CD4-positive, alpha-beta T cell treated with Interferon gamma for 1 hour (primary cell): ENCODE measurements around the gene TRMT2A.

Experiments
- DNase-seq: peaks from one replicate; pipeline ENCODE4 v3.0.0-alpha.2; 2020

TRMT2A gene

DNA sequence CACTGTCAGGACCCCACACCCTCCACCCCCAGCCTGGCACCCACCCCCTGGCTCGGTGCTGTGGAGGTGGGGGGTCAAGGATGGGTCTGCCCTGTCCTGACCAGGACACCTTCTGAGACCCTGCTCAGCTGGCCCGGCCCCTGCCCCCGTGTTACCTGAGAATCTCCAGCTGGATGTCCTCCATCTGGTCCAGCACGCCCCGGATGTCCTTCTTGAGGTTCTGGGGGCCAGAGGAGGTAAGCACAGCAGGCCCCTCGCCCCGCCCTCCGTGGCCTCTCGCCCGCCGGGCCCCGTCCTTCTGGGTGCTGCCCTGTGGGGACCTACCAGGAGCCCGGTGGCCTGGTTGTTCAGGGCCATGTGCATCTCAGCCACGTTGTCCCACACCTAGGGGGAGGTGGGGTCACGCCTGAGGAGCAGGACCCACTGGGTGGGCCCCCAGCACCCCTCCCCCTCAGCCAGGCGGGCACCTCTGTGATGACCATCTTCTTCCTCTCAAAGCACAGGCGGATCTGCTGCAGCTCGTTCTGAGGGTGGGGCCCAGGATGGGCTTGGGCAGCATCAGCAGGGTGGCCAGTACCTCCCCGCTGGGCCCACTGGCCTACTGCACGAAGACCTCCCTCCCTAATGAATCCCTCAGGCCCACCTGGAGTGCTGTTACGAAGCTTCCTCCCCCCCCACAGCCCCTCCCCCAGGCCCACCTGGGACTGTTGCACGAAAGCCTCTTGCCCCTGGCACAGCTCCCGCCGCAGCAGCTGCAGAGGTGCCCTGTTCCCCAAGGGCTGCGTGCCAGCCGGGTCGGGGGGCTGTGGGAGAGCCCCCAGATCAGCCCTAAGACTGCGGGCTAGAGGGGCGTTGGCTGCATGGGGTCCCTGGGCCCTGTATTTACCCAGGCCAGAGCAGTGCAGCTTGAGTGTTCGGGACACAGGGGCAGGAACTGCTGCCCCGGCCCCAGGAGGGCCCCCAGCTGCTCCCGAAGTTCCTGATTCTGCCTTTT, 32.5 kb upstream of the TRMT2A start:
- no peak for DNase-seq

DNA sequence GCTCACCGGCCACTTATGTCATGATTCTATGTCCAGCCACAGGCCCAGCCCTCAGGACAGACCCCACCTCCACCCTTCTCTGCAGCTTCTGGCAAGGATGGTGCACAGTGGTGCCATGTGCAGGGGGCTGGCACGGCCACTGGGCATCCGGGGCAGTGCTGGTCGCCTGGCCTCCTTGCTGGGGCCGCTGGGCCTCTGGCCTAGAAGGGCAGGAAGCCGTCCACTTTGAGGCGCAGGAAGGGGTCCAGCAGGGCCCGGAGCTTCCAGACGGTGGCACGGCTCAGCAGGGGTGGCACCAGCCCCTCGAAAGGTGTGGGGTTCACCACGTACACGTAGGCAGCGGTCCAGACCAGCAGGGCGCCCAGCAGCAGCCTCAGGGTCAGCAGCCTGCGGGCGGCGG, 31.4 kb upstream of the TRMT2A start:
- DNase-seq = no peak

DNA sequence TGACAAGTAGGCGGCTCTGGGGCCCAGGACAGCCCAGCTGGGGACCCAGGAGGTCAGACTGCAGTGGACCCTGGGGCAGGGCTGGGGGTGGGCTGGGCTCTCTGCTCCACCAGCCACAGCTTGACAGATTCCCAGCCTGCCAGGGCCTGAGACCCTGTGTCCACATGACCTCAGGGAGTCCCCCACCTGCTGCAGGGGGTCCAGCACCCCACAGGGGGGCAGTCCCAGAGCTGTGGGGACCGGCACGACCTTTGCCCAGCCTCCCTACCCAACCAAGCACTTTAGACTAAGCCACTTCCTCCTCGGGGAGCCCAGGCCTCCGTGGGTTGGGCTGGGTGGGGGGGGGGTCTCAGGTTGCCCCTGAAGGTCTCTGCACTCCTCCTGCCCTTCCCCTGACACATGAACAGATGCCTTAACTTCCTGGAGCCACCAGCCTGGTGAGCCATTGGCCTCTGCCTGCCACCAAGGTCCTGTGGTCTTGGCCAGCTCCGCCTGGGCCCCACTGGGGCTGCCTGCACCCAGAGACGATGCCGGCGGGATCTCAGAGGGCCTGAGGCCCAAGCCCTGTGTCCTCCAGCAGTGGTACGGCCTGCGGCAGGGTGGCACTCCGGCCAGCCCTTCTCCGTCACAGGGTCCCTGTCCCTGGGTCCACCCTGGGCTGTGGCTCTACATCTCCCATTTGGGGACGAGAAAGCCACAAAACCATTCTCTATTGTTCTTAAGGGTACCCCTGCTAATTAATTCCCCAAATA, 30.4 kb upstream of the TRMT2A start:
- DNase-seq = no peak

DNA sequence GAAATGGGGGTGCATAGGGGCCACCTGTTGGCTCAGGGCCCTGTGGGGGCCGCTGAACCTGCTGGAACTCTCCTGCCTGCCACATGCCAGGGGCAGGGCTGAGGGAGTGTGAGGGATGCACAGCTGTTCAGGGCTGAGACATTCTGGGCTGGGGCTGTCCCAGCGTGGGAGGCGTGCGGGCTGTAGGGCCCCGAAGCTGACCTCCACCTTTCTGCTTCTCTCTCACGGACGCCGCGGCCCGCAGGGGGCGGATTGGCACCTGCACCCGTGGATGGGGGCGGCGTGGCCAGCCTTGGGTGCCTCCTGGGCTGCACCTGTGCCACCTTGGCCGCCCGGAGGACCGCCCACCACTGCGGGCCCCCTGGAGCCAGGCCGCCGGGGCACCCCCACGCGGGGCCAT, 29.8 kb upstream of the TRMT2A start:
- DNase-seq = no peak

DNA sequence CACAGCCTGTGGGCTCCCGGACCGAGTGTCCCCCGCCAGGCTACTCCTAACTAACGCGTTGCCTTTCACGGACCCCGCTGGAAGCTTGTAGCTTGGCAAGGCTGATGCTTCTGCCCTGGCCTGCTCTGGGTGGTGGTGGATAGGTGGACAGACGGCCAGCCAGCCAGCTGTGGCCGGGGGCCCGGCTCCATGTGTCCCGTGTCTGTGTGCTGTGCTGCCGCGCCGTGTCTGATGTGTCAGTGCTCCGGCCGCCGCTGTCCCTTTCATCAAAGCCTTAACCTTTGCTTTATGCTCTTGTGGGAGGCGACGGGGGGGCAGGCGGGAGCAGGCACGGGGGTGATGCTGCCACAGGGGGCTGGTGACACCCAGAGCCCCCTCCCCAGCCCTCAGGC, 28.8 kb upstream of the TRMT2A start:
- no peak for DNase-seq

DNA sequence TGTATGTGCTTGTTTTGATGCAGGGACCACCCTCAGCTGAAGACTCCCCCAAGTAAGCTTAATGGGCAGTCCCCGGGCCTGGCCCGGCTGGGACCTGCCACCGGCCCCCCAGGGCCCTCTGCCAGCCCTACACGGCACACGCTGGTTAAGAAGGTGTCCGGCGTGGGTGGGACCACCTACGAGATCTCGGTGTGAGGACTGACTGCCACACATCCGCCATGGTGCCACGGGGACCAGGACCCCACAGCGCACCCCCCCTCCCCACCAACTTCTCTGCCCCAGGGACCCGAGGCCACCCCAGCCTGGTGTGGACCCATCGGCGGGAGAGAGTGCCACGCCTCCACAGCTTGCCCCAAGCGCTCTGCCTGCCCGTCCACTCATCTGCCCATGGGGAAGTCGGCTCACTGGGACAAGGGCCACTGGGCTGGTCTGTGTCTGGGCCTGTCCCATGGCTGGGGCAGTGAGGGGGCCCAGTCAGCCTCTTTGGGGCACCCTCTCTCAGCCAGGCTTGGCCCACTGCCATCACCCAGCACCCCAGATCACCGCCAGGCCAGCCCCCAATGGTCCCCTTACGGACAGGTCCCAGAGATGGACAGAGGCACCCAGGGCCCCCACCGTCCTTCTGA, 28.3 kb upstream of the TRMT2A start:
- DNase-seq = no peak

DNA sequence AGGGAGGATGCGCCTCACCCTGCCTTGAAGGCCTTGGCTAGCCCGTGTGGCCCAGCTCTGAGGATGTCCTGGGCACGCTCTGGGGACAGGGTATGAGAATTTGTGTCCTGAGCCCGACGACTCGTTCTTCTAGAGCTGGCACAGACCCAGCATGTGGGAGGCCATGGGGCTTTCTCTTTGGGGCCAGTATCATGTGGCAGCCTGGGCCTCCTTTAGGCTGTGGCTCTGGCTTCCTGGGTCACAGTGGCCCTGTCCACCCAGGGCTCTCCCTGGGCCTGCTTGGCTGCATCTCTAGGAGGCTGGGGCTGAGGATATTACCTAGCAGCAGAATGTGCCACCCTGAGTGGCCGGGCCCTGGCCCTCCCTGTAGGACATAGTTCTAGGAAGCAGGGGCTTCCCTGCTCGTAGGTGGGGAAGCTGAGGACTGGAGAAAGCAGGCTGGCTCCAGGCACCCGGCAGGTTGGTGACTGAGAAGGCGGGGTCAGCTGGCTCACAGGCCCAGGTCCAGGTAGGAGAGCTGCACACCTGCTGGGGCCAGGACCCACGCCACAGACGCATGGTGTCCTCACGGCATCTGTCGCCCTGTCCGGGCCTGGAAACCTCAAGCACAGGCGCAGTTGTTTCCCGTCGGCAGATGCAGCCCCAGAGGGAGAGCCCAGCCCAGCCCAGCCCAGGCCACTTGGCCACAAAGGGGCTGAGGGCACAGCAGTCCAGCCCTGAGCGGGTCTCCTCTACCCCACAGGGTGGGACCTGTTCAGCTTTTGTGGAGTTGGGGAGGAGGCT, 27.0 kb upstream of the TRMT2A start:
- no peak for DNase-seq

DNA sequence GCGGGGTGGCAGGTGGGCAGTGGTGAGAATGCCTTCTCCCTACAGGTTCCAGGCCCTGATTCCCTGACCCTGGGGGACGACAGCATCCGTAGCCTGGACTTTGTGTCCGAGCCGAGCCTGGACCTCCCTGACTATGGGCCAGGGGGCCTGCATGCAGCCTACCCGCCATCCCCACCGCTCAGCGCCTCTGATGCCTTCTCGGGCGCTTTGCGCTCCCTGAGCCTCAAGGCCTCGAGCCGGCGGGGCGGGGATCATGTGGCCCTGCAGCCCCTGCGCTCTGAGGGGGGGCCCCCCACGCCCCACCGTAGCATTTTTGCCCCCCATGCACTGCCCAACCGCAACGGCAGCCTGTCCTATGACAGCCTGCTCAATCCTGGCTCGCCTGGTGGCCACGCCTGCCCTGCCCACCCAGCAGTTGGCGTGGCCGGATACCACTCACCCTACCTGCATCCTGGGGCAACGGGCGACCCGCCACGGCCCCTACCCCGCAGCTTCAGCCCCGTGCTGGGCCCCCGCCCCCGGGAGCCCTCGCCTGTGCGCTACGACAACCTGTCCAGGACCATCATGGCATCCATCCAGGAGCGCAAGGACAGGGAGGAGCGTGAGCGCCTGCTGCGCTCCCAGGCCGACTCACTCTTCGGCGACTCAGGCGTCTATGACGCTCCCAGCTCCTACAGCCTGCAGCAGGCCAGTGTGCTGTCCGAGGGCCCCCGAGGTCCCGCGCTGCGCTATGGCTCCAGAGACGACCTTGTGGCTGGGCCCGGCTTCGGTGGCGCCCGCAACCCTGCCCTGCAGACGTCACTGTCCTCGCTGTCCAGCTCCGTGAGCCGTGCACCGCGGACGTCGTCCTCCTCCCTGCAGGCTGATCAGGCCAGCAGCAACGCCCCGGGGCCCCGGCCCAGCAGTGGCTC, 25.9 kb upstream of the TRMT2A start:
- no peak for DNase-seq

DNA sequence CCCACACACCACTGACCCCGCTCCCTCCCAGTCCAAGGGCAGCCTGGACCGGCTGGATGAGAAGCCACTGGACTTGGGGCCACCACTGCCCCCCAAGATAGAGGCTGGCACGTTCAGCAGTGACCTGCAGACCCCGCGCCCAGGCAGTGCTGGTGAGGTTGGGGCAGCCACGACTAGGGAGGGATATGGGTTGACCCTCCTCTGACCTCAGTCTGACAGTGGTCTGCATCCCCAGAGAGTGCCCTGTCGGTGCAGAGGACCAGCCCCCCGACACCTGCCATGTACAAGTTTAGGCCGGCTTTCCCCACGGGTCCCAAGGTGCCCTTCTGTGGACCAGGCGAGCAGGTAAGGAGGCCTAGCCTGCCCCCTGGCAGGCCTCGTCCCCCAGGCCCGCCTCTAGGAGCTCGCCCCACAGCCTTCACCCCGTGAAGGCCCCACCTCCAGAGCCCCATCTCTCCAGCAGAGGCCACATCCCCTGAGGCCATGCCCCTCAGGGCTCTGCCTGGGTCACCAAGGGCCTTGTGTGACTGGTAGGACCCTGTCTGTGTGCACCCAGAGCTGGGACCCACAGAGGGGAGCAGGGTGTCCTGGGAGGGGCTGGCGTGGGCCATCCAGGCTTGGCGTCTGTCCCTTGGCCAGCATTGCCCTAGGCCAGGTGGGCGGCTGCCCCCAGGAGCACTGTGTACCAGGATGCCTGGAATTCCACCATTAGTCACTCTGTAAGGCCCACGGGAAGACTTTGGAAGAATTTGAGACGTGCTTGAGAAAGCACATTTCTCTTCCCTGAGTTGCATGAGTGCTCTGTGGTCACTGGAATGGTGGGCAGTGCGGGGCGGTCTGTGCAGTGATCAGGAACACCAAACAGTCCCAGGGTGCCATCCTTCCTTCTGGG, 24.4 kb upstream of the TRMT2A start:
- no peak for DNase-seq

DNA sequence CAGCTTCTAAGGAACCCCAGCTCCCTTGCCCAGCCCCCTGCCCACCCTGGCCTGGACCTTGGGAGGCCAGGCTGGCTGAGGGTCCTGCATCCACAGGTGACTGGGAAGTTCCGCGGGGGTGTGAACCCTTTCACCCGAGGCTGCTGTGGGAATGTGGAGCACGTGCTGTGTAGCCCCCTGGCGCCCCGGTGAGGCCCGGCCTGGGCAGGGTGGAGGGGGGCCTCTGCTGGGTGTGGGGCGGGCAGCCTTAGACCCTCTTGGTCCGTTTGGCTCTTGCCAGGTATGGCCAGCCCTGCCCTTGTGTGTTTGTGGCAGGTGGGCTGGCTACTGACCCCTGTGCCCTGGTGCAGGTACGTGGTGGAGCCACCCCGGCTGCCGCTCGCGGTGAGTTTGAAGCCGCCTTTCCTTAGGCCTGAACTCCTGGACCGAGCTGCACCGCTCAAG, 23.5 kb upstream of the TRMT2A start:
- DNase-seq = no peak

DNA sequence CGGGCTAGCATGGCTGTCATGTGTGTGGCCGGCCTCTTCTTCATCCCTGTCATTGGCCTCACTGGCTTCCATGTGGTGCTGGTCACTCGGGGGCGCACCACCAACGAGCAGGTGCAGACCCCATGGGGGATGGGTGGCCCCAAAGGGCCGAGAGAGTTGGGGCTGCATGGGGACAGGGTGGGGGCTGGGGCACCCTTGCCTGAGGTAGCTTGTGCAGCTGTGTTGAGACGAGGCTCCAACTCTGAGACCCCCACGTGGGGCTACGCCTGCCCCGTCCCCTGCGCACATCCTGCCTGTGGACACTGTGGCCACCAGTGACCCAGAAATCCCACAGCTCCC, 23.1 kb upstream of the TRMT2A start:
- no peak for DNase-seq

DNA sequence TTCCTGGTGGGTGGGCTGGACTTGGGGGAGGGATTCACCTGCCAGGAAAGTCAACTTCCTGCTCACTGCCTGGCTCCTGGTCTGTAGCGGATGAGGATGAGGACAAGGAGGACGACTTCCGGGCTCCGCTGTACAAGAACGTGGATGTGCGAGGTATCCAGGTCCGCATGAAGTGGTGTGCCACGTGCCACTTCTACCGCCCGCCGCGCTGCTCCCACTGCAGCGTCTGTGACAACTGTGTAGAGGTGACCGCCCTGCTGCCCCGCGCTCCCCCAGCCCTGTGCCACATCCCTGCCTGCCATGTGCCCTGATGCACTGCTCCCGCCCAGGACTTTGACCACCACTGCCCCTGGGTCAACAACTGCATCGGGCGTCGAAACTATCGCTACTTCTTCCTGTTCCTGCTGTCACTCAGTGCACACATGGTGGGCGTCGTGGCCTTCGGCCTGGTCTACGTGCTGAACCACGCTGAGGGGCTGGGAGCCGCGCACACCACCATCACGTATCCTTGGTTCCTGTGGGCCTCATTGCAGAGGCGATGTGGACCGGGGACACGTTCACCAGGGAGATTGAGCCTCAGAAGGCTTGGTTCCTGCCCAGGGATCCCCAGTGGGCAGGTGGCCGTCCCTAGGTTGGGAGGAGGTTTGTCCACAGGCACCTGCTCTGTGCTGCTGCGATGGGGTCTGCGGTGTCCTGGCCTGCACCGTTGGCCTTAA, 22.5 kb upstream of the TRMT2A start:
- DNase-seq = no peak

DNA sequence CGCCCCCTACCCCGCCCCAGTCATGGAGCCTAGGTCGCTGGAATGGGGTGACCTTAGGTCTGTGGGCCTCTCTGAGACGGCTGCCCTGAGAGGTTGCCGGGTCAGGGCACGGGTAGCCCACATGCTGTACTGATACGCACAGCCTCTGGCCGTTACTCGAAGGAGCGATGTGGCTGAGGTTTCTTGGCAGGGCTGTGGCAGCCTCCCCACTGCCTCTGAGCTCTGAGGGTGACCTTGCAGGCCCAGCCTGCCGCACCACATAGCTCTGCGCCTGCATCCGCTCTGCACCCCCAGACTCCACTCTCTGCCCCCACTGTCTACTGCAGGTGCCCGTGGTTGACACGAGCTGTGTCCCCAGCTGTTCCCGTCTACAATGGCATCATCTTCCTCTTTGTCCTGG, 21.8 kb upstream of the TRMT2A start:
- no peak for DNase-seq

DNA sequence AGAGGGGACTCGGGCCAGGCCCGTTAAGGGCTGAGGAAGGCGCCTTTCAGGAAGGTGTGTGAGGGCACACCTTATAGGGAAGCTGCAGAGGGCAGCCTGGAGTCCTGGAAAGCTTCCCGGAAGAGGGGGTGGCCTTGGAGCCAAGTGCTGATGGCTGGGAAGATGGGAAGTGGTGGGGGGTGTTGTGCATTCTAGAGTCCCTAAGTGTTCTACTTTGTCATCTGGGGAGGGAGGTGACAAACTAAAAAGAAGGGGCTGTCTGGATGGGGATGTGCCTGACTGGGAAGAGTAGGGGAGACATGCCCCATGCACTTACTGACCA, 21.4 kb upstream of the TRMT2A start:
- DNase-seq = no peak

DNA sequence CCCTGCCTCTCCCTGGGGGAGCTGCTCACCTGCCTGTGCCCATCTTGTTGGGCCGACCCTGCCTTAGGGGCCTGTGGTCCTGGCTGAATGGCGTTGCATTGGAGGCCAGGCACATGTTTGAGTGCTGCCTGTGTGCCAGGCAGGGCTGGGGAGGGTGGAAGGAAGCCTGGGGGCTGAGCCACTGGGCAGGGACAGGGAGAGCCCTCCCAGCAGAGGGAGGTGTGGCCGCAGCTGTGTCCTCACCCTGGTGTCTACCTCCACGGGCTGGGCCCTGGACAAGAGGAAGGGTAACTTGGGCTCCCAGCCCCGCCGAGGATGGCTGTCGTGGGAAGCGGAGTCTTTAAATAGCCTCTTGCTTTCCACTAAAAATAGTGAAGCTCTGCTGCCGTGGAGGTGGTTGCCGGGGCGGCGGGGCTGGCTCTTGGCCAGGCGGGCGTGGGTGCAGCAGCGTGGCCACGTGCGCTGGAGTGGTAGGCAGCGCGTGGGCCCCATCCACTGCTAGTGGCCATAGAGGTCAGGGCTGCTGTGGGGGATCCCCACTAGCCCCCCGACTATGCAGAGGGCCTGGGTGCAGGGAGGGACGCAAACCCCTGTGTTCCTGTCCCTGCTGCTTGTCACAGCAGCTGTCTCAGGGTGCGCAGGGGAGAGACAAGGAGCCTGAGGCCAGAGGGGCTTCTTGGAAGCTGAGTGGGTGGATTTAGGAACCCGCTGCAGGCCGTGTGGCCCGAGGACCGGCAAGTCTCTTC, 20.8 kb upstream of the TRMT2A start:
- no peak for DNase-seq

DNA sequence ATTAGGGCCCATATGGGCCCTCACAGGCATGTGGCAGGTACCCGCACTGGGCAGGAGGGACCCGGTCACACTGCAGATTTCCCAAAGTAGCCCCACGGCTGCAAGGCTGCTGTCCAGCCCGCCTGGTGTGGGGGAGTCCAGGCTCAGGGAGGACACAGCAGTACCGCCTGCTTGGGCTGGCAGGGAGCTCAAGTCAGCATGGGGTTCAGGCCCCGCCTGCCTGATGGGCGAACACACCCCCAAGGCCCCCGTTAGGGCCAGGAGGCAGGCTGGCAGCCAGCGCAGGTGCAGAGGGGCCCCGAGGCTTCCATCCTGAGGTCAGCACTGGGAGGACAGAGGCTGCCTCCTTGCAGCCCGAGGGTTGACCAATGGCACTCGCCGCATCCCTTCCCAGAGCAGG, 20.1 kb upstream of the TRMT2A start:
- no peak for DNase-seq

DNA sequence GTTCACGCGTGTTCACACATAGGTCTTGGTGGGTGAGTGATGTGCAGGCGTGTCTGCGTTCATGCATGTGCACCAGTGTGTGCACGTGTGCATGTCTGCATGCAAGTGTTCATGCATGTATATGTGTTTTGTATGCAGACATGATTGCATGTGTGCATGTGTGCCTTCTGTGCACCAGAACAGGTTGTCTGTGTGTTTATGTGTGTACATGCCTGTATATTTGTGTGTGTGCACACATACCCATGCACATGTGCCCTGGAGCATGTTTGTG, 19.5 kb upstream of the TRMT2A start:
- no peak for DNase-seq

DNA sequence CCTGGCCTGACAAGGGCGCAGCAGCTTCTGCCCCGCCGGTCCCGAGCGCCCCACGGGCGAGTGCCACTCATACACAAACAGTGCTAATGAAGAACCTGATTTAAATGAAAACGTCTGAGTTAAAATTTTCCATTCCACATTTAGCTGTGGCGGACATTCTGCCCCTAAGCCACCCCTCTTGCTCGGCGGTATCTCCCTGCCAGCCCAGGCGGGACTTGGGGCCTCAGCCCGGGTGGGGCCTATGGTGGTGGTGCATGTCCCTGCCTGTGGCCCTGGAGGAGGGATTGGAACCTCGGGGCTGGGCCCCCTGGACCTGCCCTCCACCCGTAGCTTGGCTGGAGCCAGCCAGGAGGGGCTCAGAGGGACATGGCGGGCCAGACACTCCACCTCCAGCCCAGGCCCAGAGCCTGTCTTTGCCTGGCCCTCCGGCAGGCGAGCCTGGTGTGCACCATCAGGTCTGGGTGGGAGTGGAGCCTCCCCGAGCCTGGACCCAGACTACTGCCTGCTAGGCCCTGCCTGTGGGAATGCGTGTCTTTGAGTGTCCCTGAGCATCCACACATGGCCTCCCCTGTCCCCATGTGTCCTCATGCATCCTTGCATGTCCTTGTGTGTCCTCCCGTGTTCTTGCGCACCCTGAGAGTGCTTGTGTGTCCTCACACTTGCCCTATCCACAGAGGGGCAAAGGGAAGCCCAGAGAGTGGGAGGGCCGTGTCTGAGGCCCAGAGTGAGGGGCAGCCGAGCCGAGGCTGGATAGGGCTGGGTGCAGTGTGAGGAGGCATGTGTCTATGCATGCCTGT, 19.0 kb upstream of the TRMT2A start:
- DNase-seq = no peak

DNA sequence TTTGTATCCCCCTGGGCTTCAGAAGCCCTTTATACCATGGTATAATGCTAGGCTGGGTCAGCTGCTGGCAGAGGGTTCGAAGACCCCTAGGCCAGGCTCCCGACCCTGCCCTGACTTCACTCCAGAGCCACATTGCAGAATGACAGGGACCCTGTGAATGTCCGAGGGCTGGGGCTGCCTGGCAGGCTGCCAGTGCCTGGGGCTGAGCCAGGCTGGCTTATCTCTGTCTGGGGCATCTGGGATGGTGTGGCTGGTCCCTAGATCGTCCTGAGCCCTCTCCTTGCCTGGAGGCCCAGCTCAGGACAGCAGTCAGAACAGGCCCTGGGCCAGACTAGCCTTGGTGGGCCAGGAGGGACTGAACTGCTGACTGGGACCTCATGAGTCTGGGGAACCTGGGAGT, 18.2 kb upstream of the TRMT2A start:
- DNase-seq = no peak
